HG03521 (cell line): Measurements from ENCODE around the gene TCP11X1.
"Not testable (repeated sequence)": the region's sequence is repeated elsewhere in the genome, so short reads cannot be mapped to it uniquely, and the experiment has no call there.

Source experiments
- ATAC-seq: cut with Tn5 transposase; IDR thresholded peaks from one replicate; pipeline ENCODE4 v1.9.1; 2021; ENCODE audit warnings: mild to moderate bottlenecking, moderate library complexity; ENCODE audit not compliant: unreplicated experiment

The TCP11X1 gene

DNA sequence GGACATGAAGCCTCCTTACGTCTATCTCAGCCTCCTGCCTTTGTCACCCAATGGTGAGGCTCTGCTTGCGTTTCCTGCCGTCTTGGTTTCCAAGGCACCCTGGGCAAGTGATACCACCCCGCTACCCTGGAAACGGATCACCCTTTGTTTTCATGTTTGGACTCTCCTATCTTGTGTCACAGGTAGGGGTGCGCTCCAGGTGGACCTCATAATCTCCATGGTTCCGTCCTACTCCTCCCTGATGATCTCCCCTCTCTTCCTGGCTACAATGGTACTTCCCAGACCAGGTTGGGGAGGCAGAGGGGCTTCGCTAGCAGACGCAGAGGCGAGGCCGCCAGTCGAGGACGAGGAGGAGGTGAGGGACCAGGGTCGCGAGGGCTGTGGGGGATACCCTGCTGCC is at the start of gene TCP11X1:
Gene TCP11X1 (plus strand): TSS at position 316 of the 400 bp plus-strand sequence.
- not testable (repeated sequence) for ATAC-seq

GRCh38 chrX:102185967-102186720 is 29.0 kb upstream of the TCP11X1 start:
- no peak for ATAC-seq

GRCh38 chrX:102207940-102208339 is 7.2 kb upstream of the TCP11X1 start:
- ATAC-seq: not testable (repeated sequence)

DNA sequence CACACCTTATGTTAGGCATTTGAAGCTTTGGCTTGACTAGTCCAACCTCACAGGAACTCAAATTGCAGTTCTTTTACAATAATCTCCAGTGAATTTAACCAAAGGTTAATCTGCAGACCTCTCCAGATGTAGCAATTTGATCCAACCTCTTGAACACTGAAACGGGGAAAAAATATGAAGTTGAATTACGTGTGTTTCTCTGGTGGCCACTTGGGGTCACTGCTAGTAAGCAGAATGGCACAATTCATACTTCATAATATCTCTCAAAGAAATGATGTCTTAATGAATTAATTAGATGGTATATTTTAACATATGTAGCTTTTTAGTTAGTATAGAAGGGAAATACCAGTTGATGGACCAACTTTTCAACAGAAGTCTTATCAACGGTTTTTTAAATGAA is 1.4 kb downstream of the TCP11X1 start:
- ATAC-seq: not testable (repeated sequence)

DNA sequence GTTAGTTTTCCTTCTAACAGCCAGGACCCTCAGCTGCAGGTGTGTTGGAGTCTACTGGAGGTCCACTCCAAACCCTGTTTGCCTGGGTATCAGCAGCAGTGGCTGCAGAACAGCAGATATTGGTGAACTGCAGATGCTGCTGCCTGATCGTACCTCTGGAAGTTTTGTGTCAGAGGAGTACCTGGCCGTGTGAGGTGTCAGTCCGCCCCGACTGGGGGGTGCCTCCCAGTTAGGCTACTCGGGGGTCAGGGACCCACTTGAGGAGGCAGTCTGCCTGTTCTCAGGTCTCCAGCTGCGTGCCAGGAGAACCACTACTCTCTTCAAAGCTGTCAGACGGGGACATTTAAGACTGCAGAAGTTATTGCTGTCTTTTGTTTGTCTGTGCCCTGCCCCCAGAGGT is 20.6 kb downstream of the TCP11X1 start:
- not testable (repeated sequence) for ATAC-seq

DNA sequence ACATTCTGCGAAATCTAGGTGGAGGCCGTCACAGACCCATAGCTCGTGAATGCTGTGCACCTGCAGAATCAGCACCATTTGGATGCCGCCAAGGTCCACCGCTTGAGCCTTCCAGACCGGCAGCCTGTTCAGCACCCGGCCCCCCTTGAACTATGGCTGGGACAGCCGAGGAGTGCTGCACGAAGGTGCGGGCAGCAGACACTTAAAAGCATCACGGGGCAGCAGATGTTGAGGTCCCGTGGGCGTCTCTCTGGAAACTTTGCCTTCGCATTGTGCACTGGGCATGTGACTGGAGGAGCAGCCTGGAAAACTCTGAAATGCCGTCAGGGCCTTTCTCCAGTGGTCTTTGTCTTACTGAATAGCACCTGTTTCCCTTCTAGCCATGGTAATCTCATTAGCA is 25.2 kb downstream of the TCP11X1 start:
- ATAC-seq: not testable (repeated sequence)

- ATAC-seq: not testable (repeated sequence)
Observed at GRCh38 chrX:102246893-102247292, 31.8 kb downstream of the TCP11X1 start, which contains the start of gene NXF2. Gene NXF2 (plus strand): TSS chrX:102247167. CDS start chrX:102307079, 59,912 bp downstream.

GRCh38 chrX:102272231-102272630 is 57.1 kb downstream of the TCP11X1 start:
- not testable (repeated sequence) for ATAC-seq
